Measurements from ENCODE around the gene TMEM232.
"Not testable (repeated sequence)": the region's sequence is repeated elsewhere in the genome, so short reads cannot be mapped to it uniquely, and the experiment has no call there.

The TMEM232 gene

DNA sequence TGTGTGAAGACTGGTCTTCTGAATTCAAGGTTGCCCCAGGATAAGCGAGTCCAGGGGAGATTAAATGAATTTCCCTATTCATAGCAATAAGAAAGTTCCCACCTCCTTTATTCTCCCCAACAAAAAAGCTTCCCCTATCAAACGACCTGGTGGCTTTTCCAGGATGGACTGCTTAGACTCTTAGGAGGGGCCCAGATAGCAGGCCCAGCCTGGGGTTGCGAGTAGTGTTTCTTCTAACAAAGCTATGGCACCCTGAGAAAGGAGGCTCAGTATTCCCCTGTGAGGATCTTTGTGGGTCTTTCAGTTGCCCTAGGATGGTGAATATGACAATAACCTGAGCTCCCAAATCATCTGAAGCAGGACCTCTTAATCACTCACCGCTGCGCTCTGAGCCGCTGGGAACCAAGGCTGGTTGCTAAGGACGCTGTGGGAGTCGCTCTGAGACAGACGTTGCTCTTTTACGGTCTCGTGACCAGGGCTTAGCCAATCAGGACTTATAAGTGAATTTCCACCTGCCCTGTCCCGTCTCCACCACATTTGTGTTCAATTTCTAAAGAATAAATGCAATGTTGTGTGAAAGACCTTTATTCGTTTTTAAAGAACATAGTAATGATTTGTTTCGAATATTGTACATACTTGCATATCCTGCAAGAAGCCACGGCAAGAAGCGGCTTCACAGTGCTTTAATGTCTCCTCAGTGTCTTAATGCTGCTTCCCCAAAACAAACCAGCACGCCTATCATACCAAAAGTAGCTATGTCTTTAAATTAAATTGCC lies at the start of gene TMEM232:
Gene TMEM232, minus strand, starts transcription at position 423 of the 776 bp plus-strand sequence. CDS start 59,319 bp downstream, outside the sequence.
- in situ Hi-C loops (cut with HindIII; ENCODE audit: low sequenced_read_pairs): no loop called here

DNA sequence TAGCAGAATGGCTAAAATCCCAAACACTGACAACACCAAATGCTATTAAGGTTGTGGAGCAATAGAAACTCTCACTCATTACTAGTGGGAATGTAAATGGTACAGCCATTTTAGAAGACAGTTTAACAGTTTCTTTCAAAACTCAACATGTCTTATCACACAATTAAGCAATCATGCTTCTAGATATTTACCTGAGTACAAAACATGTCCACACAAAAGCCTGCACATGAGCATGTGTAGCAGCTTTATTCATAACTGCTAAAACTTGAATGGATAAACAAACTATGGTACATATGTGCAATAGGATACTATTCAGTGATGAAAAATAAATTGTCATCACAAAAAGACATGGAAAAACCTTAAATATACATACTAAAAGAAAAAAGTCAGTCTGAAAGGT lies 43.8 kb upstream of the TMEM232 start:
- in situ Hi-C loops (cut with HindIII; ENCODE audit: low sequenced_read_pairs): no loop called here

DNA sequence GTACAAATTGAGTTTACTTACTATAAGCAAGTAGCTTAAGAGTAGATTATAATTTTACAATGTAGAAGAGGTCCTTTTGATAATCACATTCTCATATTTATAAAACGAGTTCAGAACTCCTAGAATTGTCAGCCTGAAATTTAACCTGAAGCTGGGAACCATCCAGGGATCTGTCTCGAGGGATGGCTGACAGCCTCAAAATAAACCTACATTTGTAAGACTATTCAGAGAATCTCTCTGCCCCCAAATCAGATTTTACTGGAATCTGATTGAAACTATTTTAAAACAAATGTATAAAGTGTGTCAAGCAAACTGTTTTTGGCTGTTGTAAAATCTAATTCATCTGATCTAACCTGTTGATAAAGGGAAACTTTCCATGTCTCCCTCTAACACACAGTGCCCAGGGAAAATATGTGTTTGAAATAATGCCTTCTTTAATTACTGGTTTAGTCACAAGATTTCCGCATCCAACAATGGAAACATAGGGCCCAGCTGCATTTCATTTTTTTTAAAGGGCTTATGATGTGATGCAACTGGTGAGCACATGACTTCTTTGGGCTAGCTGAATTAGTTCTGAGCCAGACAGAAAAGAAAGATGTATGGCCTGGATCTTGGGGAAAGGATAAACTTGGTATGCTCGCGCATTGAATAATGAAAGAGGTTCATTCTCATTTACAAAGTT lies 42.7 kb upstream of the TMEM232 start:
- in situ Hi-C loops (cut with HindIII; ENCODE audit: low sequenced_read_pairs): no loop called here

DNA sequence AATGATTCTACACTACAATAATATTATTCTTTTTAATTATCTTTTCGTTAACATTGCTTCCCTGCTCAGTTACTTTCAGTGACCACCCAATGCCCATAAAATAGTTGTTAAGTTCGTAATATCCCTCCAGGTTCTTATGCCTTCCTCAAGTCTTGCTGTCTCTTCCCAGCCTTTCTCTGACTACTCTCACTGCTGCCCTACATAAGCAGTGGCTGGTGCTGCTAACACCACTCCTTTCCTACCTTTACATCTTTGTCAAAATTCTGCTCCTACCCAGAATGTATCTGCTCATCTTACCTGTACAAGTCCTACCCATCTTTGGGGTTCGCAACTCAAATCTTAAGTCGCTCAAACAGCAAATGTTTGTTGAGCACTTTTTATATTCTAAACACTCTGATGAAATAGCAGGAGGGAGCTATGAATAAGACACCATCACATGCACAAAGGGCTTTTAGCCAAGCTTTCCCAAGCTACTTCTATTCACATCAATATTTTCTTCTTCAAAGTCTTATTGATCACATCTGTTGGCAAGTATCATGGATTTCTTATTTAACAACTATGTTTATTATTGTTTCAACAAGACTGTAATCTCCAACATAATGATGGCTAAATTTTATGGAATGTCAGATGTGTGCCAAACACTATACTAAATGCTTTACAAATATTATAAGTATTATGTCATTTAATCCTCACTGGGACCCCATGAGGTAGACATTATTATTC lies 41.8 kb upstream of the TMEM232 start:
- in situ Hi-C loops (cut with HindIII; ENCODE audit: low sequenced_read_pairs): no loop called here

DNA sequence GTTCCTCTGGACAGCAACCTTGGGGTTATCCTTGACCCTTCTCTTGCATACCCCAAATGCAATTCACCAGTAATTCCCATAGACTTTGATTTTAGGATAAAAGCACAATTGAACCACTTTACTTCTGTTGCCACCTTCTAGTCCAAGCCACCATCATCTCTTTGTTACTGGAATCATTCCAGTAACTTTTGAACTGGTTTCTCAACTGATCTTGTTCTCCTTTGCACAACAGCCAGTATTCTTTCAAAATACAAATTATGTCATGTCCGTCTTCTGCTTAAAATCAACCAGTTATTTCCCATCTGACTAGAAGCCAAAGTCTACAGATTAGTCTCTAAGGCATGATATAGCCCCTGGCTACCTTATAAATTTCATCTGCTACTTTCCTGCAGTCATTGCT lies 33.7 kb upstream of the TMEM232 start:
- in situ Hi-C loops (cut with HindIII; ENCODE audit: low sequenced_read_pairs): no loop called here

DNA sequence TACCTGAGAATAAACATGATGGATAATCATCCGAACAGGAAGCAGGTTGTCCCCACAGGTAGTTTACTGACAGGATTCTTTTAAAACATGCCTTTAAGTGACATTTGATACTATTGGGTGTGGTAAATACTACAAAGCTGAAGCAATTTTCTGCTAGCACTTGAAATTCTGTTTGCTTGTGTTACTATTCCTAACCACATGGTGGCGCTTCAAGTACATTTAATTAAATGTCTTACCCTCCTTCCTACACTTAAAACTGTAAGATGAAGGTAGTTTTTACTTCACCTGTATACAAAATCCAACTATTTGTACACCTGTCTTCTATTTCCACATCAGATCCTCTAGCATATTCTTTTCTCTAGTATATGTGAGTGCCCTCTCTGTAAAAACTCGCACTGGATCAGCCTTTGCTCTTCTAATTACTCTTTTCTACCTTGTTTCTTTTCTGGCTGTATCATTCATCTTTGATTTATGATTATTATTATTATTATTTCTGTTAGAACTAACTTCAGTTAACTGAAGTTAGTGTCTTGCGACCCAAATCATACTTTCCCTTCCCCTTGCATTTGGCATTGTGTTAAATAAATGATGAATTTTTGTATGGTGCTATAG lies 30.8 kb upstream of the TMEM232 start:
- in situ Hi-C loops (cut with HindIII; ENCODE audit: low sequenced_read_pairs): no loop called here

DNA sequence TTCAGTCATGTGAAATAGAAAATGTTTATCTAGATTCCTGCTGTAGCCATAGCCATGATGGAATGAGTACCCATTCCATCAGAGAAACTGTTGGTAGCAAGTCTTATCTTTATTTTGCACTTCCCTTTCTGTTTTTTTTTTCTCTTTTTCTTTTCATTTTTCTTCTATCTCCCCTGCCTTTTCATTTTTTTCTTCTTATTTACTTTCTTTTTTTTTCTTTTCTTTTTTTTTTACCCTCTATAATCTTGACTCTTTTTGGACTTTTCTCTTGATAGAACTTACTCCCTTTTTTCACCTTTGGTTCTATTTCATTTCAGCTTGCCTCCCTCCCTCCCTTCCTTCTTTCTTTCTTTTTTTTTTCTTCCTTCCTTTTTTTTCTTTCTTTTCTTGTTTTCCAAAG lies 27.7 kb upstream of the TMEM232 start:
- in situ Hi-C loops (cut with HindIII; ENCODE audit: low sequenced_read_pairs): no loop called here

DNA sequence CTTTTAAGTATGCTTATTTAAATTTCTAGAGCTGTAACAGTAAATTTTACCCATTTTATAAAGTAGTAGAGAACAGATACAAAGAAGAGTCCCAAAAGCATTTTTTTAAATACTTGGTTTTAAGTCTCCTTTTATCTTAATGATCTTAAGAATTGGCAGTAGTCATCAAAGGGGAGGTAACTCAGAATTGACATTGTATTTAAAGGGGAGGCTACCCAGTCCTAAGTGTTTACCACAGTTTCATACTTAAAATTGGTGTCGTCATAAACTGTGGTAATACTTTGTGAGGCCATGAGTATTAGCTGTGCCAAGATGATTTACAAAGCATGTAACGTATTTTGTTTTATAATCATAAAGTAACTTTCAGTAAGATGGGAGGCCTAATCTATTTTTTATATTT lies 27.1 kb upstream of the TMEM232 start:
- in situ Hi-C loops (cut with HindIII; ENCODE audit: low sequenced_read_pairs): no loop called here

DNA sequence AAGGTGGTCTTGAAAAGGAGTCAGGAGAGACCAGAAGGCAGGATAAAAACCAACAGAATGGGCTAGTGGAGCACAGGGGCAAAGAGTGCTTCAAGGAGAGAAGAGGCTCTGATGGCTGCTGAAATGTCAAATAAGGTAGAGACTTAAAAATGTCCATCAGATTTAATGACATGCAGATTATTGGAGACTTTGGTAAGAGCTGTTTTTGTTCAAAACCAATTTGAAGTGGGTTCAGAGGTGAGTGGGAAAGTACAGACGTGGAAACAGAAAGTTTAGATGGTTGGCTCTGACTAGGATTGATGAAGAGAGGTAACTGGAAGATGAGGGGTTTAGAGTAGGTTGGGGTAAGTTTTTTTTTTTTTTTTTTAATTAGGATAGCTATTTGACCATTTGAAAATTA lies 26.5 kb upstream of the TMEM232 start:
- in situ Hi-C loops (cut with HindIII; ENCODE audit: low sequenced_read_pairs): no loop called here

DNA sequence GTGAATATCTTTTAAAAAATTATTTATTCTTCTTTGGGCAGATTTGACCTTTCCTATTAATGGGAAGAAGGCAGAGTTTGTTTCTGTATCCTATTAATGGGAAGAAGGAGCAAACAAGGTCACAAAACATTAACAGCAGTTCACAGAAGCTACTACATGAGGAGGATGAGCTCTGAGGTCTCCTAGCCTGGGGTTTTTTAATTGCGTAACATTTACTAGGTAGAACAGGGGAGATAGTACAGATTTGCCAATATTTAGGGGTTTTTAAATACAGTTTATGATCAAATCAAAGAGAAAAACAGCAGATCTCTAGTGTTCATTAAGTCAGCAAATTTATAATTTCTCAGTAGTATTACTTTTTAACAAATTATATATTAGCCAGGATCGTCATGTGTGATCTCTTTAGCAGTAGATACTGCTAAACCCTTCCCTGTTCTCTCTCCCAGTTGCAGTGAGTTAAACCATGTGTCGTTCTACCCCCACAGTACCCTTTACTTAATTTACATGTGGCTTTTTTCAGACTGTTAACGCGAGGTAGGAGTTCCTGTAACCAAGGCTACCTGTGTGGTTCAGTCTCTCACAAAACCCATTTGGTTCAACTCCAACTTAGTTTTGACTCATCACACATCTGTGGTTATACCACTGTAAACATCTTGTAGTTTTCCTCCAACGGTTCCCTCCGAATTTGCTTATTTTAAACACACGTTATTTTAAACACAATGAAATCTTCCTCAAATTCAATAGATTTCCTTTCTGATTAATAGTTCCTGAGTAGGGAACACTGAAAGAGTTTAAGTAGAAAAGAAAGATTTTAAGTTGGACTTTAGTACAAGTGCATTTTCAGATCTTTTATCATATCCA lies 25.7 kb upstream of the TMEM232 start:
- in situ Hi-C loops (cut with HindIII; ENCODE audit: low sequenced_read_pairs): no loop called here

DNA sequence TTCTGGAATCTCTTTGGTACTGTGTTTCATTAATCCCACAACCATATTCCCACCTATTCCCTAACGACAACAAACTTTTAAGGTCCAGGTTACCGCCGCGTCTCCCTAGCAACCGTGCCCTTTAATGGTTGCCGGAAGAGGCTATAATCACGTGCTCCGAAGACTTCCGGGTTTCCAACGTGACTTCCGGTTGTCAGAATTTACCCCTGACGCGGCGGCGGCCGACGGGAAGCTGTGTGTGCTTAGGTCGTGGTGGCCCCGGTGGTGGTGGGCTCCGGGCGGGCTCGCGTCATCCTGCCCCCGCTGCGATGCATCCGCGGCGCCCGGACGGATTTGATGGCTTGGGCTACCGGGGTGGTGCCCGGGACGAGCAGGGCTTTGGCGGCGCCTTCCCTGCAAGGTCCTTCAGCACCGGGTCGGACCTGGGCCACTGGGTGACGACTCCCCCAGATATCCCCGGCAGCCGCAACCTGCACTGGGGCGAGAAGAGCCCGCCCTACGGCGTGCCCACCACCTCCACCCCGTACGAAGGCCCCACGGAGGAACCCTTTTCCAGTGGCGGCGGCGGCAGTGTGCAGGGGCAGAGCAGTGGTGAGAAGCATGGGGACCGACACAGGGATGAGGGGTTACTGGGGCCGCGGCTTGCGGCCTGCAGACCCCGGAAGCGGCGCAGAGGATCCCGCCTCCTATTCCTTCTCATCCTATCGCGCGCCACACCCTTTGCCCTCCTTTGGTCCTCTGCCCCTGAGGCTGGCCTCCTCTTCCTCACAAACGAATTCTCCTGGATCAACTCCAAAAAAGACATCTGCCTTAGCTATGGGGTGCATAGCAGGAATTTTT lies 12.6 kb upstream of the TMEM232 start, which contains the start of gene SLC25A46:
Gene SLC25A46, plus strand, starts transcription at position 196 of the 840 bp plus-strand sequence. Its CDS starts 113 bp downstream, at position 309.
- in situ Hi-C loops (cut with HindIII; ENCODE audit: low sequenced_read_pairs): no loop called here

DNA sequence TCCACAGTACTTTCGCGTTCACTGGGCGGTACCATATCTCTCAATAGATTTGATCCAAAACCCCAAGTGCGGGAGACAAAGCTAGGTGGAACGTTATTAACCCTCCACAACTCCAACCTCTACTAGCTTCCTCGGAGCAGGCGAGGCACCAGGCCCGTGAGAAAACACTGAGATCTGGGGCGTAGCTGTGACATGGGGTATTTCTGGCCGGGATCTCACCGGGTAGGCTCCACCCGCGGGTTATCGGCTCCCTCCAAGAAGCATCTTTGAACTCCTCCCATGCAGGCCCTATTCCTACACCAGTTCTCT lies 12.0 kb upstream of the TMEM232 start:
- in situ Hi-C loops (cut with HindIII; ENCODE audit: low sequenced_read_pairs): no loop called here

DNA sequence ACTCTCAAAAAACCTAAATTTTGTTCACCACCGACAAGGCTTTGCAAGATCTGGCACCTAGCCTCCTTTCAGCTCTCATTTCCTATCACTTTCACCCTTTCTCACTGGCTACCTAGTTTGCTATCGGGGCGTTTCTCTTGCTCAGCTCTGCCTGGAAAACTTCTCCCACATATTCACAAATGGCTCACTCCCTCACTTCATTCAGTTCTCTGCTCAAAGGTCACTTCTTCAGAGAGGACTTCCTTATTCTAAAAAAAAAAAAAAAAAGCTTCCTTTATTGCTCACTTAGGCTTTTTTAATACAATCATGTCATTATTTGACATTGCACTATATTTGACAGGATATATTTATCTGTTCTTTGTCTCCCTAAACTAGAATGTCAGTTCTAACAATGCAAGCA lies 10.3 kb upstream of the TMEM232 start:
- in situ Hi-C loops (cut with HindIII; ENCODE audit: low sequenced_read_pairs): no loop called here

DNA sequence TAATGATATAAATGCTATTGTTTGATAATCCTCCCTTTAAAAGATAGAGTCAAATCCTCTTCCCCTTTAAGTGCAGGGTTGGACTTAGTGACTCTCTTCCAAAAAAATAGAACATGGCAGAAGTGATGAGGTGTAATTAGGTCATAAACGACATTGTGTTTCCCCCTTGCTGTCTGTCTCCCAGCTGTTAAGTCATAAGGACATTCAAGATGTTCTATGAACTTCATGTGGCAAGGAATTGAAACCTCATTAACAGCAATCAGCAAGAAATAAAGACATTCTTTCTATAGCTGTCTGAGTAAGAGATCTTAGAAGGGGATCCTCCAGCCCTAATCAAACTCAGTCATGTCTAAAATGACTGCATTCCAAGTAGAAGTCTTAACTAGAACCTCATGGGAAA lies 9.1 kb upstream of the TMEM232 start:
- in situ Hi-C loops (cut with HindIII; ENCODE audit: low sequenced_read_pairs): no loop called here

DNA sequence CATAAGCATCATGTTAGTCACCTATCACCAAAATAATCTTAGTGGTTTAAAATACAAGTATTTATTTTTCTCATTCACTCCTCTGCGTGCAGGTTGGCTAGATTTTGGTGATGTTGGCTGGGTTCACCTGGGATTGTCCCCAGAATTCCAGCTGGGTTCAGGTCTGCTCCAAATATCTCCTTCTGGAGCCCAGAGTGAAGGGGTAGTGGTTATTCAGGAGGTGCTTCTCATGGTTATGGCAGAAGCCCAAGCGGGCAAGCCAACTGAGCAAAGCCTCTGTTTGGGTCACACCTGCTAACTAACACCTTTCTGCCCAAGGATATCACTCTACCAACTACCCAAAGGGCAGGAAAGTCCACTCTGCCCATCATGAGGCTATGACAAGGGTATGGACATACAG lies 7.6 kb upstream of the TMEM232 start:
- in situ Hi-C loops (cut with HindIII; ENCODE audit: low sequenced_read_pairs): no loop called here

DNA sequence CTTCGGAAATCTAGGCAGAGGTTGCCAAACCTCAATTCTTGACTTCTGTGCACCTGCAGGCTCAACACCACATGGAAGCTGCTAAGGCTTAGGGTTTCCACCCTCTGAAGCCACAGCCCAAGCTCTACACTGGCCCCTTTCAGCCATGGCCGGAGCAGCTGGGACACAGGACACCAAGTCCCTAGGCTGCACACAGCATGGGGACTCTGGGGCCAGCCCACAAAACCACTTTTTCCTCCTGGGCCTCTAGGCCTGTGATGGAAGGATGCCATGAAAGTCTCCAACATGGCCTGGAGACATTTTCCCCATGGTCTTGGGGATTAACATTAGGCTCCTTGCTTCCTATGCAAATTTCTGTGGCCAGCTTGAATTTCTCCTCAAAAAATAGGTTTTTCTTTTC lies 5.0 kb upstream of the TMEM232 start:
- in situ Hi-C loops (cut with HindIII; ENCODE audit: low sequenced_read_pairs): not testable (repeated sequence)

DNA sequence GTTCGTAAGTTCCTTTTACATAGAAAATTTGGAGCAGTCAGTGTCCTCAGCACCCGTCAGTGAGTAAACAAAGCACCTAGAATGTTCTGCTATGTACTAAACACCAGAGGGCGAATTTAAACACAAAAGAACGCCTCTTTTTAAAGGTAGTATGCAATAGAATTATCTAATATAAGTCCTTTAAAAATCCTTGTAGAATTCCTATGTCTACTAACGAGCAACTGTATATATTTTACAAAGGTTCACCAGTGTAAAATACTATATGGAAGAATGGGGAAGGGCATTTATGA lies 499 bp upstream of the TMEM232 start:
- in situ Hi-C loops (cut with HindIII; ENCODE audit: low sequenced_read_pairs): no loop called here

DNA sequence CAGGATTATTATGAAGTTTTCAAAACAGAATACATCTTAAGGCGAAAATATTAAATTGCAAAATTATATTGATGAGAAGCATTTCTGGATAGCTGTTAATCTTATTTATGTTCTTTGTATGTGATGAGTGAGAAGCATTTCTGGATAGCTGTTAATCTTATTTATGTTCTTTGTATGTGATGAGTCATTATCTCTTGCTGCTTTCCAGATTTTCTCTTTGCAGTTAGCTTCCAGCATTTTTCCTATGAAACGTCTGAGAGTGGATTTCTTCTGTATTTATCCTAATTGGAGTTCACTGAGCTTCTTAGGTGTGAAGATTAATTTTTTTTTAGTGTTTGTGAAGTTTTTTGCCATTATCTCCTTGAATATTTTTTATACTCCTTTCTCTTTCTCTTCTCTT lies 8.2 kb downstream of the TMEM232 start:
- in situ Hi-C loops (cut with HindIII; ENCODE audit: low sequenced_read_pairs): no loop called here

DNA sequence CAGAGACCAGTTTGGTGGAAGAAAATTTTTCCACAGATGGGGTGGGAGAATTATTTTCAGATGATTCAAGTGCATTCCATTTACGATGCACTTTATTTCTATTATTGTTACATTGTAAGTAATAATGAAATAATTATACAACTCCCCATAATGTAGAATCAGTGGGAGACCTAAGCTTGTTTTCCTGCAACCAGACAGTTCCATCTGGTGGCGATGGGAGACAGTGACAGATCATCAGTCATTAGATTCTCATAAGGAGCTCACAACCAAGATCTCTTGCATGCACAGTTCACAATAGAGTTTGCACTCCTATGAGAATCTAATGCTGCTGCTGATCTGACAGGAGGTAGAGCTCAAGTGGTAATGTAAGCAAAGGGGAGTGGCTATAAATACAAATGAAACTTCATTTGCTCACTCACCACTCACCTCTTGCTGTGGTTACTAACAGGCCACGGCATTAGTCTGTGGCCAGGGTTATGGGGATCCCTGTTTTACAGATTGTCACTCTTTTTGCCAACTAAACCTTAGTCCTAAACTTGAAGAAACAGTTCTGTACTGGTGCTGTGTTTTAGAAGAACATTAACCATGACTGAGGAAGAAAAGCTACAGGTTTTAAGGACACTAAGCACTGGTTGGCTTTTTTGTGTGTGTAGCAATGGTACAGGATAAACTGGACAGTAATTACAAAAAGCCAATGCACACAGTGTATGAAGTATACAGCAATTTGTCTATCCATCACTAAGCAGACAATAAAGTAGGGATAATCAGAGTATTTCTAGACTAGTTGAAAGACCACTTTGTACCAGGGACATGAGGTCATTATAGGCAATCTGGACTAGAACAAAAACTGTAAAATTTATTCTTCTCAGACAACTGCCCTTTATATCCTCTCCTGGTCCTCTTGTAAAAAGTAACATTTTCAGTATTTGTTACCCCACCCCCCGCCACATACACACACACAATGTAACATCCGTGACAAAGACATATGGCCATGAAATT lies 9.9 kb downstream of the TMEM232 start:
- in situ Hi-C loops (cut with HindIII; ENCODE audit: low sequenced_read_pairs): no loop called here

Data from endothelial cell of hepatic sinusoid (primary cell).